ENCODE data around the gene KREMEN2. TPM values are rescaled to one million over a fixed set of nuclear protein-coding genes. Genes with fewer than 3 reads are reported as not detected.

The KREMEN2 gene
- total and polyA plus RNA-seq, 2 of the 8 experiments (the other 6 are each of a cell fraction or from before 2014, with no cell fraction given): 6.6 to 7.0 TPM

GRCh38 chr16:3009568-3010390 is 45.7 kb downstream of the KREMEN2 start:
- H3K9ac ChIP-seq (replicated peaks in 1 of 4; ENCODE audit: extremely low read depth in 1 of 4, low read depth in 3 of 4, low read length in 3 of 4): peak overlapping the region in 2 of 4 experiments; percentile 54 to 58; a peak in 4 of 7 replicates
- peak; percentile 11; the same call in 1 of the 2 replicates for TF ChIP-seq CHD2 (IDR thresholded peaks at IDR 0.05; ENCODE audit: low read length)
- TF ChIP-seq ASH2L (IDR thresholded peaks at IDR 0.05; ENCODE audit: low read length): peak; percentile 97
- peak in 1 of 2 experiments; percentile 8; a peak in 1 of 4 replicates for TF ChIP-seq RAD21 (IDR thresholded peaks at IDR 0.05 in 1 of 2, conservative IDR thresholded peaks at IDR 0.05 in 1 of 2; ENCODE audit: low read depth in 2 of 2, low read length in 2 of 2)
- peak; percentile 4 to 88; a peak in 2 of 3 replicates for TF ChIP-seq EP300 (IDR thresholded peaks at IDR 0.05; ENCODE audit: borderline replicate concordance in 1 of 2, low read depth in 2 of 2, low read length in 2 of 2)
- 0 out of 2 replicates have a peak, but pooled peaks have one; percentile 49 for TF ChIP-seq YY1 (IDR thresholded peaks at IDR 0.05; ENCODE audit: low read depth, low read length)
- 0 out of 2 replicates have a peak, but pooled peaks have one; percentile 33 for TF ChIP-seq MAX (IDR thresholded peaks at IDR 0.05)
- TF ChIP-seq NANOG (IDR thresholded peaks at IDR 0.05; ENCODE audit: insufficient read depth, low read depth, low read length, poor library complexity, severe bottlenecking): no peak
- TF ChIP-seq KDM1A (IDR thresholded peaks at IDR 0.05; ENCODE audit: borderline replicate concordance, low read length): 0 out of 2 replicates have a peak, but pooled peaks have one; percentile 44
- peak; percentile 98 for TF ChIP-seq RBBP5 (IDR thresholded peaks at IDR 0.05; ENCODE audit: borderline replicate concordance, low read depth, low read length)

More at GRCh38 chr16:3009568-3010390, 45.7 kb downstream of the KREMEN2 start:
- Histone ChIP-seq H2BK5ac (ENCODE audit: low read depth, low read length) (peak overlapping the region; percentile 97), H3K14ac (ENCODE audit: insufficient read length) (no peak overlapping the region), H4K8ac (ENCODE audit: extremely low read depth, insufficient read depth, low read length) (peak overlapping the region; percentile 58), H3K4ac (replicated peaks; ENCODE audit: insufficient read length, low read depth, low read length) (peak overlapping the region; percentile 100), H2BK20ac (ENCODE audit: low read length) (peak overlapping the region; percentile 90; the same call in 1 of the 2 replicates), H3K23me2 (ENCODE audit: low read depth, low read length) (peaks cover 26% of the 10 kb centered on the region), H4K20me1 (replicated peaks in 1 of 2; ENCODE audit: control insufficient read depth in 1 of 2, insufficient read depth in 2 of 2, low read length in 2 of 2) (peaks cover 2 to 14% of the 10 kb centered on the region in 2 experiments), H3K23ac (ENCODE audit: insufficient read length) (no peak overlapping the region), H3K18ac (ENCODE audit: extremely low read depth, low read length) (peak overlapping the region; percentile 96), H2AFZ (ENCODE audit: low read length) (no peak overlapping the region), H3K4me1 (replicated peaks in 1 of 4; ENCODE audit: control insufficient read depth in 3 of 4, insufficient read depth in 4 of 4, low read length in 3 of 4) (peaks cover 20 to 72% (median 63%) of the 10 kb centered on the region in 4 experiments), H3K79me2 (ENCODE audit: control insufficient read depth in 1 of 2, insufficient read depth in 2 of 2, low read length in 2 of 2) (peaks cover 0 to 7% of the 10 kb centered on the region in 2 experiments; a peak in 1 of 4 replicates), H3K27ac (ENCODE audit: low read depth, low read length) (peak overlapping the region; percentile 96), H3K9me3 (ENCODE audit: insufficient read depth in 2 of 2, low read depth in 1 of 2, low read length in 1 of 2) (no peaks in the 10 kb centered on the region), H4K91ac (replicated peaks; ENCODE audit: insufficient read length, low read length) (peak overlapping the region; percentile 99), H4K5ac (ENCODE audit: insufficient read length, low read depth, low read length) (peak overlapping the region; percentile 93), H3K4me3 (ENCODE audit: extremely low read depth in 1 of 4, insufficient read depth in 2 of 4, low read depth in 3 of 4, low read length in 4 of 4) (peak overlapping the region; percentile 21 to 52 (median 44)), H2AK5ac (ENCODE audit: low read depth, low read length) (no peak overlapping the region; the same call in 1 of the 2 replicates), H3K79me1 (ENCODE audit: low read depth, low read length) (peaks cover 3% of the 10 kb centered on the region; the same call in 1 of the 2 replicates), H3K27me3 (replicated peaks in 1 of 4; ENCODE audit: control insufficient read depth in 3 of 4, extremely low read depth in 1 of 4, insufficient read depth in 3 of 4, low read length in 3 of 4) (no peaks in the 10 kb centered on the region; a peak in 1 of 7 replicates), H3K4me2 (ENCODE audit: insufficient read depth in 1 of 2, low read depth in 2 of 2, low read length in 2 of 2) (peak overlapping the region; percentile 84 to 88), H2BK120ac (replicated peaks; ENCODE audit: low read depth, low read length) (peak overlapping the region; percentile 88), H3K56ac (replicated peaks; ENCODE audit: insufficient read length, low read depth, low read length) (peak overlapping the region; percentile 92), H3K36me3 (ENCODE audit: control insufficient read depth in 2 of 4, insufficient read depth in 4 of 4, low read length in 3 of 4) (peaks cover 0 to 9% (median under 1%) of the 10 kb centered on the region in 4 experiments; a peak in 2 of 8 replicates), H2BK12ac (ENCODE audit: low read depth, low read length) (peak overlapping the region; percentile 97), H2BK15ac (ENCODE audit: low read length) (no peak overlapping the region)
- WGBS, 2 experiments (ENCODE audit: extremely low coverage in 1 of 2, insufficient coverage in 1 of 2, insufficient read length in 1 of 2, insufficient replicate concordance in 2 of 2, low coverage in 1 of 2, low lambda C conversion rate in 2 of 2, missing lambda C conversion rate in 1 of 2): 7% methylated on average over 19 of the region's 21 CpGs; no CpG with 5 or more reads in 1 of the 2 experiments
- ChIA-PET POLR2A (ENCODE audit: partially characterized antibody) (interaction anchor here (0.6 to 35.7 kb wide), 20 partner anchors 9 to 1263 kb away, joined by 3 to 1808 read pairs (median 4); partner anchors contain the start of genes BICDL2, CEMP1, CLDN6 and CLDN9), CTCF (ENCODE audit: partially characterized antibody) (interaction anchor here (0.7 to 17.3 kb wide), 9 partner anchors 8 to 220 kb away, joined by 3 to 639 read pairs (median 4); partner anchors contain the start of genes BICDL2, CLDN6, HCFC1R1 and THOC6)
- DNase-seq (ENCODE audit: low read depth in 1 of 2, low spot score in 2 of 2) (peak; percentile 84 to 88), FAIRE-seq (no peak)
